IMR-90 (cell line): ENCODE results near the gene GNG8. TPM values are rescaled to one million over a fixed set of nuclear protein-coding genes. Genes with fewer than 3 reads are reported as not detected.

ENCODE experiments used
- ATAC-seq: fragments of 200-7000 bp; cut with Tn5 transposase; 2 replicates; pipeline ENCODE4 v1.9.1; 2020; ENCODE audit warnings: low read depth, mild to moderate bottlenecking, moderate library complexity
- BruUV-seq: library from RNA; stranded (reverse); fragments of 400-500 nt; replicated peaks from 2 replicates; lab custom pipeline; 2021; lab: Mats Ljungman, UMichigan
- CTCF ChIA-PET: fragments of 300-600 bp; formaldehyde crosslinking; extraction: SDS; loops from one replicate; lab custom pipeline; 2021; ENCODE audit warnings: antibody characterized with exemption; lab: Yijun Ruan, JAX
- POLR2A ChIA-PET: fragments of 300-600 bp; sonication (Branson Sonifier 250); formaldehyde crosslinking; loops from one replicate; lab custom pipeline; 2022; ENCODE audit warnings: antibody characterized with exemption; ENCODE audit not compliant: unreplicated experiment; lab: Charles Lee
- DNase-seq: peaks from one replicate; pipeline ENCODE4 v3.0.0; 2013
- H2AFZ ChIP-seq: replicated peaks from 2 replicates; pipeline ENCODE3; 2013; ENCODE audit warnings: low read length, mild to moderate bottlenecking; ENCODE audit not compliant: poor library complexity
- H2AK5ac ChIP-seq: 2 replicates; pipeline ENCODE4 v1.6.1; 2013; ENCODE audit warnings: low read depth, low read length, inconsistent platforms
- H2AK9ac ChIP-seq: replicated peaks from 2 replicates; pipeline ENCODE3; 2013; ENCODE audit warnings: mild to moderate bottlenecking, low read depth, low read length, moderate library complexity; ENCODE audit not compliant: poor library complexity
- H2BK120ac ChIP-seq: 2 replicates; pipeline ENCODE4 v1.6.1; 2013; ENCODE audit warnings: low read depth, low read length, inconsistent platforms
- H2BK15ac ChIP-seq: 3 replicates; pipeline ENCODE4 v1.6.1; 2013; ENCODE audit warnings: low read depth, low read length, inconsistent platforms
- H2BK20ac ChIP-seq: 2 replicates; pipeline ENCODE4 v1.6.1; 2013; ENCODE audit warnings: low read depth, mild to moderate bottlenecking, inconsistent platforms, low read length, moderate library complexity
- H2BK5ac ChIP-seq: 2 replicates; pipeline ENCODE4 v1.6.1; 2013; ENCODE audit warnings: mild to moderate bottlenecking, low read depth, low read length, inconsistent platforms; ENCODE audit not compliant: poor library complexity, severe bottlenecking
- H3K14ac ChIP-seq: replicated peaks from 2 replicates; pipeline ENCODE4 v1.6.1; 2013; ENCODE audit warnings: low read depth, low read length, inconsistent platforms
- H3K18ac ChIP-seq: 2 replicates; pipeline ENCODE4 v1.6.1; 2013; ENCODE audit warnings: low read depth, low read length, control low read depth
- H3K23ac ChIP-seq: 2 replicates; pipeline ENCODE4 v1.6.1; 2013; ENCODE audit warnings: low read depth, low read length, inconsistent platforms
- H3K27ac ChIP-seq: 2 replicates; pipeline ENCODE4 v1.5.1; 2013; ENCODE audit warnings: mild to moderate bottlenecking, control low read depth, low read length; ENCODE audit not compliant: insufficient read depth
- H3K27me3 ChIP-seq: 2 replicates; pipeline ENCODE4 v1.6.1; 2013; ENCODE audit warnings: low read length; ENCODE audit not compliant: control insufficient read depth, insufficient read depth
- H3K36me3 ChIP-seq: 2 replicates; pipeline ENCODE4 v1.6.1; 2013; ENCODE audit warnings: low read length, mixed read lengths; ENCODE audit not compliant: control insufficient read depth, insufficient read depth
- H3K4ac ChIP-seq: 2 replicates; pipeline ENCODE4 v1.6.1; 2013; ENCODE audit warnings: low read depth, low read length, inconsistent platforms
- H3K4me1 ChIP-seq: 2 replicates; pipeline ENCODE4 v1.6.1; 2013; ENCODE audit warnings: low read length, mixed read lengths; ENCODE audit not compliant: control insufficient read depth, insufficient read depth
- H3K4me2 ChIP-seq: 2 replicates; pipeline ENCODE4 v1.6.1; 2013; ENCODE audit warnings: low read depth, mild to moderate bottlenecking, control low read depth, low read length, moderate library complexity
- H3K4me3 ChIP-seq: 2 replicates; pipeline ENCODE4 v1.5.1; 2013; ENCODE audit warnings: low read depth, mild to moderate bottlenecking, control low read depth, low read length, moderate library complexity; ENCODE audit not compliant: insufficient read depth
- H3K56ac ChIP-seq: 2 replicates; pipeline ENCODE4 v1.6.1; 2013; ENCODE audit warnings: low read length, inconsistent platforms; ENCODE audit not compliant: insufficient read depth; ENCODE audit errors: extremely low read depth
- H3K79me1 ChIP-seq, 2 experiments: 2 replicates each; pipeline ENCODE4 v1.6.1; 2013; ENCODE audit warnings: low read length in 2 of 2, inconsistent platforms in 1 of 2, low read depth in 1 of 2
- H3K9ac ChIP-seq: 2 replicates; pipeline ENCODE4 v1.6.1; 2013; ENCODE audit warnings: low read depth, low read length, control low read depth
- H3K9me1 ChIP-seq: 2 replicates; pipeline ENCODE4 v1.6.1; 2013; ENCODE audit warnings: low read length, inconsistent platforms; ENCODE audit not compliant: insufficient read depth
- H3K9me3 ChIP-seq: 2 replicates; pipeline ENCODE4 v1.6.1; 2013; ENCODE audit warnings: low read length; ENCODE audit not compliant: control insufficient read depth, insufficient read depth
- H4K20me1 ChIP-seq: 2 replicates; pipeline ENCODE4 v1.6.1; 2013; ENCODE audit warnings: low read length, inconsistent platforms; ENCODE audit not compliant: insufficient read depth
- H4K5ac ChIP-seq: 2 replicates; pipeline ENCODE4 v1.6.1; 2013; ENCODE audit warnings: mild to moderate bottlenecking, low read depth, low read length, control low read depth
- H4K8ac ChIP-seq, 2 experiments: 2 replicates each; pipeline ENCODE4 v1.6.1; 2013; ENCODE audit warnings: low read depth in 2 of 2, low read length in 2 of 2, control low read depth in 1 of 2, inconsistent platforms in 1 of 2
- H4K91ac ChIP-seq: 2 replicates; pipeline ENCODE4 v1.6.1; 2013; ENCODE audit warnings: low read depth, low read length, inconsistent platforms; ENCODE audit not compliant: insufficient read depth
- BHLHE40 ChIP-seq: fragments of 150-350 bp; IDR thresholded peaks from 2 replicates; pipeline ENCODE4 v1.6.1; 2016; ENCODE audit warnings: mild to moderate bottlenecking, low read depth, low read length
- CEBPB ChIP-seq: IDR thresholded peaks from 2 replicates; pipeline ENCODE4 v1.6.1; 2012; ENCODE audit warnings: low read depth, low read length, improper control_type of control experiment
- CHD1 ChIP-seq: IDR thresholded peaks from 2 replicates; pipeline ENCODE4 v1.6.1; 2012; ENCODE audit warnings: low read depth, low read length, improper control_type of control experiment
- CTCF ChIP-seq: conservative IDR thresholded peaks from 2 replicates; pipeline ENCODE4 v1.5.1; 2012; ENCODE audit warnings: mild to moderate bottlenecking, low read depth, low read length, improper control_type of control experiment
- FOS ChIP-seq: fragments of 150-350 bp; IDR thresholded peaks from 2 replicates; pipeline ENCODE4 v1.6.1; 2016; ENCODE audit warnings: low read depth, low read length
- MAFK ChIP-seq: IDR thresholded peaks from 2 replicates; pipeline ENCODE4 v1.6.1; 2012; ENCODE audit warnings: low read depth, low read length, improper control_type of control experiment
- MAZ ChIP-seq: IDR thresholded peaks from 2 replicates; pipeline ENCODE4 v1.6.1; 2012; ENCODE audit warnings: low read depth, mild to moderate bottlenecking, low read length, improper control_type of control experiment, moderate library complexity, borderline replicate concordance
- MXI1 ChIP-seq: IDR thresholded peaks from 2 replicates; pipeline ENCODE4 v1.6.1; 2012; ENCODE audit warnings: low read depth, mild to moderate bottlenecking, low read length, moderate library complexity, borderline replicate concordance
- NFE2L2 ChIP-seq: fragments of 150-350 bp; IDR thresholded peaks from 2 replicates; pipeline ENCODE4 v1.6.1; 2016; ENCODE audit warnings: low read depth, mild to moderate bottlenecking, low read length
- POLR2A ChIP-seq: IDR thresholded peaks from 2 replicates; pipeline ENCODE4 v1.6.1; 2012; ENCODE audit warnings: mild to moderate bottlenecking, low read depth, low read length
- RAD21 ChIP-seq: IDR thresholded peaks from 2 replicates; pipeline ENCODE4 v1.6.1; 2012; ENCODE audit warnings: low read length, improper control_type of control experiment
- RCOR1 ChIP-seq: IDR thresholded peaks from 2 replicates; pipeline ENCODE4 v1.6.1; 2012; ENCODE audit warnings: mild to moderate bottlenecking, low read length, improper control_type of control experiment; ENCODE audit not compliant: insufficient replicate concordance
- RFX5 ChIP-seq: IDR thresholded peaks from 2 replicates; pipeline ENCODE4 v1.8.0; 2012; ENCODE audit warnings: low read depth, mild to moderate bottlenecking, low read length, moderate library complexity
- SMC3 ChIP-seq: fragments of 150-350 bp; IDR thresholded peaks from 2 replicates; pipeline ENCODE4 v1.6.1; 2016; ENCODE audit warnings: low read depth, mild to moderate bottlenecking, antibody characterized with exemption, low read length, moderate library complexity
- WGBS, 2 experiments: methylation state at CpG; one replicate each; pipeline versions ENCODE4 v1.1.5 to v1.1.7; 2013; ENCODE audit warnings: missing lambda C conversion rate in 2 of 2; ENCODE audit not compliant: insufficient read length in 1 of 2; ENCODE audit errors: extremely low coverage in 2 of 2; 5-methylcytosine and 5-hydroxymethylcytosine counted together
- dilution Hi-C: fragments of 300-500 bp; cut with HindIII; formaldehyde crosslinking; loops from one replicate; pipeline ENCODE4 v1.14.3; 2018; ENCODE audit warnings: low sequenced_read_pairs; ENCODE audit not compliant: unreplicated experiment
- in situ Hi-C: fragments of 300-500 bp; cut with MboI; formaldehyde crosslinking; loops from 3 replicates; pipeline ENCODE4 v1.14.3; 2019; ENCODE audit warnings: low sequenced_read_pairs, inconsistent platforms, mixed read lengths
- intact Hi-C: fragments of 100-400 bp; cut with micrococcal nuclease; formaldehyde crosslinking; loops from 2 replicates; pipeline ENCODE4 v1.10.0; 2022
- polyA plus RNA-seq, 3 experiments: library from polyadenylated mRNA; depleted of rRNA; stranded (reverse); fragments of >200 nt; gene quantifications; 2 replicates each; pipeline ENCODE4 v1.2.3, GENCODE V29; 2012; ENCODE audit warnings: low replicate concordance in 1 of 3
- total RNA-seq: library from RNA; depleted of rRNA; stranded (reverse); fragments of >200 nt; gene quantifications from 2 replicates; pipeline ENCODE4 v1.2.3, GENCODE V29; 2012
- TF ChIP-seq, protein P1 (sequence below): fragments of 150-350 bp; IDR thresholded peaks from 2 replicates; pipeline ENCODE4 v1.6.1; 2016; ENCODE audit warnings: low read depth, mild to moderate bottlenecking, low read length, moderate library complexity, borderline replicate concordance
- TF ChIP-seq, protein P2 (sequence below): fragments of 150-350 bp; IDR thresholded peaks from 2 replicates; pipeline ENCODE4 v1.6.1; 2017; ENCODE audit warnings: mild to moderate bottlenecking, antibody characterized with exemption, low read length, low read depth

Gene GNG8
- total and polyA plus RNA-seq, 2 of the 4 experiments (the other 2 are of a cell fraction), result not detected

DNA sequence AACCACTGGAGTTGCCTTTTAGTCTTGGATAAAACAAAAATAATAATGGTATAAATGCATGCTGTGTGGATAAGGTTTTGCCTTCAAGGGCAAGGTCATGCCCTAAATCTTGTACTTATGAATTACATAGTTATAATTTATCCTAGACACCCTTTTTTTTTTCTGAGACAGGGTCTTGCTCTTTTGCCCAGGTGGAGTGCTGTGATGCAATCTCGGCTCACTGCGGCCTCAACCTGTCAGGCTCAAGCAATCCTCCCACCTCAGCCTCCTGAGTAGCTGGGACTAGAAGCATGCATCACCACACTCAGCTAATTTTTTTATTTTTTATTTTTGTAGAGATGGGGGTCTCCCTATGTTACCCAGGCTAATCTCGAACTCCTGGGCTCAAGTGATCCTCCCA, 32.7 kb upstream of the GNG8 start:
- no TSS peak for BruUV-seq
- peaks cover 6% of the 10 kb centered on the region for H3K4me1 ChIP-seq
- peaks cover 5% of the 10 kb centered on the region; the same call in 1 of the 2 replicates for H4K20me1 ChIP-seq
- DNase-seq (no peak), ATAC-seq (no peak)
- no peak overlapping the region for H2AK5ac ChIP-seq
- peaks cover 8% of the 10 kb centered on the region for H3K36me3 ChIP-seq
- H3K4me2 ChIP-seq, result no peak overlapping the region
- TF ChIP-seq MAZ, result no peak
- TF ChIP-seq, protein P1, sequence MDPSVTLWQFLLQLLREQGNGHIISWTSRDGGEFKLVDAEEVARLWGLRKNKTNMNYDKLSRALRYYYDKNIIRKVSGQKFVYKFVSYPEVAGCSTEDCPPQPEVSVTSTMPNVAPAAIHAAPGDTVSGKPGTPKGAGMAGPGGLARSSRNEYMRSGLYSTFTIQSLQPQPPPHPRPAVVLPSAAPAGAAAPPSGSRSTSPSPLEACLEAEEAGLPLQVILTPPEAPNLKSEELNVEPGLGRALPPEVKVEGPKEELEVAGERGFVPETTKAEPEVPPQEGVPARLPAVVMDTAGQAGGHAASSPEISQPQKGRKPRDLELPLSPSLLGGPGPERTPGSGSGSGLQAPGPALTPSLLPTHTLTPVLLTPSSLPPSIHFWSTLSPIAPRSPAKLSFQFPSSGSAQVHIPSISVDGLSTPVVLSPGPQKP, result no peak
- no peak for TF ChIP-seq SMC3
- no peak for TF ChIP-seq FOS
- no peak for TF ChIP-seq MAFK
- TF ChIP-seq, protein P2, sequence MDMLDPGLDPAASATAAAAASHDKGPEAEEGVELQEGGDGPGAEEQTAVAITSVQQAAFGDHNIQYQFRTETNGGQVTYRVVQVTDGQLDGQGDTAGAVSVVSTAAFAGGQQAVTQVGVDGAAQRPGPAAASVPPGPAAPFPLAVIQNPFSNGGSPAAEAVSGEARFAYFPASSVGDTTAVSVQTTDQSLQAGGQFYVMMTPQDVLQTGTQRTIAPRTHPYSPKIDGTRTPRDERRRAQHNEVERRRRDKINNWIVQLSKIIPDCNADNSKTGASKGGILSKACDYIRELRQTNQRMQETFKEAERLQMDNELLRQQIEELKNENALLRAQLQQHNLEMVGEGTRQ, result no peak
- TF ChIP-seq MXI1, result no peak
- TF ChIP-seq NFE2L2, result no peak
- TF ChIP-seq BHLHE40, result no peak
- no peak for TF ChIP-seq CEBPB
- TF ChIP-seq CHD1, result no peak
- TF ChIP-seq RCOR1, result no peak
- TF ChIP-seq POLR2A, result no peak
- no peak for TF ChIP-seq RAD21
- no peak for TF ChIP-seq CTCF
- TF ChIP-seq RFX5, result no peak
- no peaks in the 10 kb centered on the region for H3K79me1 ChIP-seq
- WGBS, 2 experiments, result no CpG with 5 or more reads among the region's 3 CpGs
- no peak overlapping the region for H3K23ac ChIP-seq
- POLR2A ChIA-PET, result no interaction called here
- in situ Hi-C loops, result loop anchor here (10.0 kb wide), 1 partner anchor 134 kb away; no protein-coding TSS in a partner anchor
- no peak overlapping the region for H4K91ac ChIP-seq
- H2AK9ac ChIP-seq, result no peak overlapping the region
- H2AFZ ChIP-seq, result no peak overlapping the region
- H3K9me1 ChIP-seq, result peaks cover 3% of the 10 kb centered on the region; the same call in 1 of the 2 replicates
- H3K27me3 ChIP-seq, result no peaks in the 10 kb centered on the region; the same call in 1 of the 2 replicates
- H4K5ac ChIP-seq, result no peak overlapping the region
- no peak overlapping the region for H3K18ac ChIP-seq
- no peak overlapping the region for H2BK20ac ChIP-seq
- no peak overlapping the region for H3K4me3 ChIP-seq
- no peak overlapping the region for H2BK15ac ChIP-seq
- H2BK120ac ChIP-seq, result no peak overlapping the region
- no peak overlapping the region for H3K4ac ChIP-seq
- no peak overlapping the region for H3K14ac ChIP-seq
- intact Hi-C loops, result no loop called here
- H4K8ac ChIP-seq, result no peak overlapping the region
- H3K9ac ChIP-seq, result no peak overlapping the region
- no peak overlapping the region for H2BK5ac ChIP-seq
- no peak overlapping the region for H3K27ac ChIP-seq
- dilution Hi-C loops, result no loop called here
- H3K56ac ChIP-seq, result no peak overlapping the region
- no peaks in the 10 kb centered on the region for H3K9me3 ChIP-seq
- CTCF ChIA-PET, result no interaction called here
